BJ (cell line): ENCODE results near the gene HNRNPC. TPM values are rescaled to one million over a fixed set of nuclear protein-coding genes. Genes with fewer than 3 reads are reported as not detected.

Experiments
- CTCF ChIA-PET: fragments of 350-600 bp; formaldehyde crosslinking; extraction: SDS; loops from one replicate; lab custom pipeline; 2021; ENCODE audit warnings: antibody characterized with exemption, inconsistent platforms; lab: Yijun Ruan, JAX
- POLR2A ChIA-PET: fragments of 300-600 bp; sonication (Branson Sonifier 250); formaldehyde crosslinking; extraction: SDS; loops from one replicate; lab custom pipeline; 2021; ENCODE audit warnings: antibody characterized with exemption; lab: Charles Lee
- DNase-seq: peaks from one replicate; pipeline ENCODE4 v3.0.0-alpha.2; 2011; ENCODE audit warnings: low read depth
- H3K27me3 ChIP-seq: 2 replicates; pipeline ENCODE4 v1.6.0; 2011; ENCODE audit warnings: low read length; ENCODE audit not compliant: control insufficient read depth, insufficient read depth
- H3K36me3 ChIP-seq: 2 replicates; pipeline ENCODE4 v1.5.1; 2011; ENCODE audit warnings: low read length; ENCODE audit not compliant: control insufficient read depth, insufficient read depth
- H3K4me3 ChIP-seq: 2 replicates; pipeline ENCODE4 v1.5.1; 2011; ENCODE audit warnings: low read depth, mild to moderate bottlenecking, control low read depth, low read length
- CTCF ChIP-seq: IDR thresholded peaks from 2 replicates; pipeline ENCODE4 v1.5.1; 2011; ENCODE audit warnings: low read depth, mild to moderate bottlenecking, control low read depth, inconsistent platforms, low read length, moderate library complexity; ENCODE audit not compliant: insufficient read depth
- polyA plus RNA-seq: library from polyadenylated mRNA; depleted of rRNA; stranded (reverse); fragments of >200 nt; gene quantifications from 2 replicates; pipeline ENCODE4 v1.2.3, GENCODE V29; 2011; rRNA removed

The HNRNPC gene
- polyA plus RNA-seq, 1 experiment: 540 TPM

- H3K4me3 ChIP-seq: no peak overlapping the region
- no peak for TF ChIP-seq CTCF
- peaks cover 3% of the 10 kb centered on the region for H3K27me3 ChIP-seq
- POLR2A ChIA-PET: no interaction called here
- CTCF ChIA-PET: no interaction called here
- H3K36me3 ChIP-seq: no peaks in the 10 kb centered on the region
- DNase-seq: no peak
Measured at GRCh38 chr14:21162081-21162480, 107.2 kb downstream of the HNRNPC start.

GRCh38 chr14:21160061-21160610, 109.1 kb downstream of the HNRNPC start:
- DNase-seq: no peak
- POLR2A ChIA-PET: no interaction called here
- TF ChIP-seq CTCF: no peak
- CTCF ChIA-PET: no interaction called here
- no peaks in the 10 kb centered on the region for H3K36me3 ChIP-seq
- peaks cover 5% of the 10 kb centered on the region for H3K27me3 ChIP-seq
- H3K4me3 ChIP-seq: no peak overlapping the region

Other genes with a start within 250 kb of the HNRNPC start
- gene NDRG2, start 244.4 kb downstream of the HNRNPC start, polyA plus RNA-seq: 0.83 and 1.1 TPM in 2 replicates
- gene TPPP2, start 239.2 kb downstream of the HNRNPC start, polyA plus RNA-seq: not detected in 2 replicates
- not detected in 2 replicates for gene RNASE13, start 234.6 kb downstream of the HNRNPC start, polyA plus RNA-seq
- gene RNASE7, start 227.1 kb downstream of the HNRNPC start, polyA plus RNA-seq: not detected in 2 replicates
- gene RNASE8, start 211.6 kb downstream of the HNRNPC start, polyA plus RNA-seq: not detected in 2 replicates
- gene ARHGEF40, start 199.1 kb downstream of the HNRNPC start, polyA plus RNA-seq: 40.4 and 62.7 TPM in 2 replicates
- 10.5 and 12.2 TPM in 2 replicates for gene ZNF219, start 170.8 kb downstream of the HNRNPC start, polyA plus RNA-seq
- gene TMEM253, start 168.4 kb downstream of the HNRNPC start, polyA plus RNA-seq: 0.55 and 0.75 TPM in 2 replicates
- gene OR5AU1, start 113.4 kb downstream of the HNRNPC start, polyA plus RNA-seq: not detected in 2 replicates
- gene RPGRIP1, start 10.6 kb upstream of the HNRNPC start, polyA plus RNA-seq: not detected in 2 replicates
- 31.2 and 57.6 TPM in 2 replicates for gene SUPT16H, start 114.6 kb upstream of the HNRNPC start, polyA plus RNA-seq
- 16.8 and 25.4 TPM in 2 replicates for gene CHD8, start 186.7 kb upstream of the HNRNPC start, polyA plus RNA-seq
- gene RAB2B, start 207.5 kb upstream of the HNRNPC start, polyA plus RNA-seq: 20.3 and 29.9 TPM in 2 replicates
- 105 and 141 TPM in 2 replicates for gene TOX4, start 207.8 kb upstream of the HNRNPC start, polyA plus RNA-seq
- 52.3 and 63.3 TPM in 2 replicates for gene METTL3, start 241.9 kb upstream of the HNRNPC start, polyA plus RNA-seq